Thyroid gland (tissue), 4 donors: Measurements from ENCODE around the gene HOXC10.

Experiments
- CTCF ChIP-seq, 6 experiments: fragments of 200-600 bp in 3 of 6; fragments of 450-650 bp in 3 of 6; sonication (generic) in 3 of 6; IDR thresholded peaks; one replicate each; pipeline ENCODE4 v1.5.1; 2016 to 2019; ENCODE audit warnings: antibody characterized with exemption in 6 of 6, mild to moderate bottlenecking in 2 of 6, inconsistent platforms in 1 of 6, moderate library complexity in 1 of 6
- POLR2A ChIP-seq, 2 donors: fragments of 450-650 bp; IDR thresholded peaks; one replicate each; pipeline ENCODE4 v1.6.1; 2017; ENCODE audit warnings: antibody characterized with exemption in 2 of 2, mild to moderate bottlenecking in 2 of 2, moderate library complexity in 1 of 2

- TF ChIP-seq CTCF (IDR thresholded peaks at IDR 0.05) (no peak), POLR2A (IDR thresholded peaks at IDR 0.05) (no peak)
Measured at GRCh38 chr12:54021432-54022013, 36.6 kb downstream of the HOXC10 start.
